LoVo (cell line): Measurements from ENCODE around the gene BTBD7.
A peak's percentile ranks its signal among the peaks of the same experiment; 100 is the strongest.

Experiments used
- DNase-seq: peaks from one replicate; pipeline ENCODE4 v3.0.0-alpha.2; 2016; ENCODE audit warnings: low spot score

Gene BTBD7

GRCh38 chr14:93329965-93330608 lies 2.7 kb downstream of the BTBD7 start:
- DNase-seq = peak; percentile 35

GRCh38 chr14:93328546-93328945 lies 4.3 kb downstream of the BTBD7 start:
- DNase-seq = no peak

GRCh38 chr14:93326196-93326595 lies 6.6 kb downstream of the BTBD7 start:
- no peak for DNase-seq

GRCh38 chr14:93323600-93324174 lies 9.1 kb downstream of the BTBD7 start:
- no peak for DNase-seq

- no peak for DNase-seq
Measured at GRCh38 chr14:93322929-93323599, 9.8 kb downstream of the BTBD7 start.

GRCh38 chr14:93320489-93320888 lies 12.3 kb downstream of the BTBD7 start:
- no peak for DNase-seq

- no peak for DNase-seq
Measured at GRCh38 chr14:93319958-93320357, 12.9 kb downstream of the BTBD7 start.

- no peak for DNase-seq
Measured at GRCh38 chr14:93319494-93319893, 13.3 kb downstream of the BTBD7 start.

- no peak for DNase-seq
Measured at GRCh38 chr14:93318927-93319326, 13.9 kb downstream of the BTBD7 start.

GRCh38 chr14:93317875-93318807 lies 14.7 kb downstream of the BTBD7 start:
- peak; percentile 11 for DNase-seq

- no peak for DNase-seq
Measured at GRCh38 chr14:93317210-93317874, 15.5 kb downstream of the BTBD7 start.

GRCh38 chr14:93316716-93317115 lies 16.1 kb downstream of the BTBD7 start:
- DNase-seq = no peak

- no peak for DNase-seq
Measured at GRCh38 chr14:93315575-93315974, 17.3 kb downstream of the BTBD7 start.

GRCh38 chr14:93311082-93311481 lies 21.8 kb downstream of the BTBD7 start:
- DNase-seq = no peak

- DNase-seq = no peak
Measured at GRCh38 chr14:93309427-93309966, 23.3 kb downstream of the BTBD7 start.

- no peak for DNase-seq
Measured at GRCh38 chr14:93308686-93309345, 24.0 kb downstream of the BTBD7 start.

GRCh38 chr14:93306812-93307211 lies 26.0 kb downstream of the BTBD7 start:
- no peak for DNase-seq

- no peak for DNase-seq
Measured at GRCh38 chr14:93305725-93306418, 27.0 kb downstream of the BTBD7 start.

- no peak for DNase-seq
Measured at GRCh38 chr14:93304771-93305170, 28.1 kb downstream of the BTBD7 start.

- no peak for DNase-seq
Measured at GRCh38 chr14:93303659-93304058, 29.2 kb downstream of the BTBD7 start.
